HEK293 (cell line): Measurements from ENCODE around the gene SLC10A7.

Source experiments
- CTCF ChIA-PET: fragments of 350-600 bp; formaldehyde crosslinking; extraction: SDS; loops from one replicate; lab custom pipeline; 2021; ENCODE audit warnings: antibody characterized with exemption; lab: Yijun Ruan, JAX
- POLR2A ChIA-PET: fragments of 300-600 bp; formaldehyde crosslinking; extraction: SDS; loops from one replicate; lab custom pipeline; 2020; ENCODE audit warnings: antibody characterized with exemption, inconsistent platforms; lab: Yijun Ruan, JAX
- H3K27ac ChIP-seq: fragments of 200-500 bp; sonication (Bioruptor generic); 2 replicates; pipeline ENCODE4 v1.5.1; 2014; ENCODE audit warnings: low read depth, low read length, control low read depth, inconsistent platforms; ENCODE audit errors: extremely low read depth
- H3K36me3 ChIP-seq, 2 experiments: fragments of 200-500 bp in 1 of 2; sonication (Bioruptor generic) in 1 of 2; 1 replicate in 1 of 2; 2 replicates in 1 of 2; pipeline ENCODE4 v1.5.1; 2014 to 2017; ENCODE audit warnings: inconsistent platforms in 2 of 2, low read length in 2 of 2; ENCODE audit not compliant: control insufficient read depth in 2 of 2, insufficient read depth in 1 of 2
- H3K4me1 ChIP-seq: fragments of 200-500 bp; sonication (Bioruptor generic); 2 replicates; pipeline ENCODE4 v1.5.1; 2014; ENCODE audit warnings: mild to moderate bottlenecking, low read length, inconsistent platforms; ENCODE audit not compliant: control insufficient read depth, insufficient read depth
- H3K4me3 ChIP-seq: 2 replicates; pipeline ENCODE4 v1.5.1; 2011; ENCODE audit warnings: low read depth, mild to moderate bottlenecking, control low read depth, low read length, moderate library complexity
- H3K9me3 ChIP-seq: fragments of 200-500 bp; sonication (Bioruptor generic); 2 replicates; pipeline ENCODE4 v1.5.1; 2014; ENCODE audit warnings: low read depth, low read length, inconsistent platforms; ENCODE audit not compliant: control insufficient read depth, insufficient read depth
- BCL11B ChIP-seq: fragments of 450-650 bp; formaldehyde crosslinking; IDR thresholded peaks from 2 replicates; pipeline ENCODE4 v1.5.1; 2016; ENCODE audit warnings: low read depth, missing biosample characterization, missing genetic modification characterization
- GLIS2 ChIP-seq: fragments of 450-650 bp; formaldehyde crosslinking; IDR thresholded peaks from 2 replicates; pipeline ENCODE4 v1.5.1; 2016; ENCODE audit warnings: missing biosample characterization, missing genetic modification characterization
- KLF16 ChIP-seq: fragments of 450-650 bp; formaldehyde crosslinking; IDR thresholded peaks from 2 replicates; pipeline ENCODE4 v1.5.1; 2017; ENCODE audit warnings: missing biosample characterization, missing genetic modification characterization
- OSR2 ChIP-seq: fragments of 450-650 bp; formaldehyde crosslinking; IDR thresholded peaks from 2 replicates; pipeline ENCODE4 v1.5.1; 2016; ENCODE audit warnings: missing biosample characterization, missing genetic modification characterization
- SP7 ChIP-seq: fragments of 450-650 bp; formaldehyde crosslinking; IDR thresholded peaks from 2 replicates; pipeline ENCODE4 v1.5.1; 2016; ENCODE audit warnings: missing biosample characterization, missing genetic modification characterization
- ZBTB1 ChIP-seq: fragments of 450-650 bp; formaldehyde crosslinking; IDR thresholded peaks from 2 replicates; pipeline ENCODE4 v1.5.1; 2016; ENCODE audit warnings: missing biosample characterization, missing genetic modification characterization
- ZNF10 ChIP-seq: fragments of 450-650 bp; formaldehyde crosslinking; IDR thresholded peaks from 2 replicates; pipeline ENCODE4 v1.5.1; 2017; ENCODE audit warnings: missing biosample characterization, missing genetic modification characterization
- ZNF140 ChIP-seq: fragments of 450-650 bp; formaldehyde crosslinking; IDR thresholded peaks from 2 replicates; pipeline ENCODE4 v1.5.1; 2016; ENCODE audit warnings: missing biosample characterization, missing genetic modification characterization
- ZNF169 ChIP-seq: fragments of 450-650 bp; formaldehyde crosslinking; IDR thresholded peaks from 2 replicates; pipeline ENCODE4 v1.5.1; 2016; ENCODE audit warnings: missing biosample characterization, missing genetic modification characterization
- ZNF223 ChIP-seq: fragments of 450-650 bp; formaldehyde crosslinking; IDR thresholded peaks from 2 replicates; pipeline ENCODE4 v1.5.1; 2016; ENCODE audit warnings: missing biosample characterization, missing genetic modification characterization
- ZNF266 ChIP-seq: fragments of 450-650 bp; formaldehyde crosslinking; IDR thresholded peaks from 2 replicates; pipeline ENCODE4 v1.5.1; 2016; ENCODE audit warnings: missing biosample characterization, missing genetic modification characterization, low read depth
- ZNF391 ChIP-seq: fragments of 450-650 bp; formaldehyde crosslinking; IDR thresholded peaks from 2 replicates; pipeline ENCODE4 v1.5.1; 2016; ENCODE audit warnings: low read depth, missing biosample characterization, missing genetic modification characterization, borderline replicate concordance
- ZNF398 ChIP-seq: fragments of 450-650 bp; formaldehyde crosslinking; IDR thresholded peaks from 2 replicates; pipeline ENCODE4 v1.5.1; 2017; ENCODE audit warnings: missing biosample characterization, missing genetic modification characterization
- ZNF423 ChIP-seq: fragments of 450-650 bp; formaldehyde crosslinking; IDR thresholded peaks from 2 replicates; pipeline ENCODE4 v1.5.1; 2016; ENCODE audit warnings: missing biosample characterization, missing genetic modification characterization
- ZNF514 ChIP-seq: fragments of 450-650 bp; formaldehyde crosslinking; IDR thresholded peaks from 2 replicates; pipeline ENCODE4 v1.5.1; 2016; ENCODE audit warnings: missing biosample characterization, missing genetic modification characterization
- ZNF639 ChIP-seq: fragments of 450-650 bp; formaldehyde crosslinking; IDR thresholded peaks from 2 replicates; pipeline ENCODE4 v1.5.1; 2016; ENCODE audit warnings: missing biosample characterization, missing genetic modification characterization
- ZNF791 ChIP-seq: fragments of 450-650 bp; formaldehyde crosslinking; IDR thresholded peaks from 2 replicates; pipeline ENCODE4 v1.5.1; 2016; ENCODE audit warnings: missing biosample characterization, missing genetic modification characterization
- TF ChIP-seq, protein P1 (sequence below): fragments of 450-650 bp; formaldehyde crosslinking; IDR thresholded peaks from 2 replicates; pipeline ENCODE4 v1.5.1; 2016; ENCODE audit warnings: missing biosample characterization, missing genetic modification characterization, low read depth

The SLC10A7 gene

GRCh38 chr4:146472404-146472803, 49.3 kb downstream of the SLC10A7 start (continued):
- TF ChIP-seq ZNF398 (tag by site-specific recombination) = no peak

DNA sequence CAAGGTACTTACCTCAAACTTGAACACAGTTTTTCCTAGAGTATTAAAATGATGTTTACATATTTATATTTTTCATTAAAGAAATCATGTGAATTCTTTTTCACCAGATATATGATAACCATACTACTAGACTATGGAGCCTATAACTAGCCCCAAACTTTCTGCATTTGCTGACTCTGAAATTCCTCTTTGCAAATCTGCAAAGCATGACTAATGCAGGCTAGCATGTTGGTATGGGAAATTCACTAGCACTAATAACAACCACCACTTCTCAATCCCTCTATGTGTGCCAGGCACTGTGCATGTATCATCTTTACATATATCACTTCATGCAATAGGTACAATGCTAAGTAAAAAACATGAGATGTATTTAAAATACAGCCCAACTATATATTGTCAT, 51.1 kb downstream of the SLC10A7 start:
- Histone ChIP-seq H3K9me3 (no peaks in the 10 kb centered on the region), H3K4me1 (peaks cover 3% of the 10 kb centered on the region; the same call in 1 of the 2 replicates), H3K27ac (no peak overlapping the region), H3K36me3 (no peaks in the 10 kb centered on the region), H3K4me3 (no peak overlapping the region)
- TF ChIP-seq ZNF140 (tag by site-specific recombination) (no peak), BCL11B (tag by site-specific recombination) (no peak), GLIS2 (no peak), ZNF391 (tag by site-specific recombination) (no peak)
- POLR2A ChIA-PET = no interaction called here
- CTCF ChIA-PET = no interaction called here

GRCh38 chr4:146469022-146469421, 52.7 kb downstream of the SLC10A7 start:
- Histone ChIP-seq H3K27ac (no peak overlapping the region), H3K9me3 (no peaks in the 10 kb centered on the region), H3K36me3 (no peaks in the 10 kb centered on the region), H3K4me1 (peaks cover 3% of the 10 kb centered on the region; the same call in 1 of the 2 replicates), H3K4me3 (no peak overlapping the region)
- TF ChIP-seq KLF16 (tag by site-specific recombination) = no peak
- no peak for TF ChIP-seq ZNF423 (tag by site-specific recombination)
- TF ChIP-seq ZNF10 (tag by site-specific recombination) = 0 out of 2 replicates have a peak, but pooled peaks have one; percentile 33
- TF ChIP-seq, protein P1, sequence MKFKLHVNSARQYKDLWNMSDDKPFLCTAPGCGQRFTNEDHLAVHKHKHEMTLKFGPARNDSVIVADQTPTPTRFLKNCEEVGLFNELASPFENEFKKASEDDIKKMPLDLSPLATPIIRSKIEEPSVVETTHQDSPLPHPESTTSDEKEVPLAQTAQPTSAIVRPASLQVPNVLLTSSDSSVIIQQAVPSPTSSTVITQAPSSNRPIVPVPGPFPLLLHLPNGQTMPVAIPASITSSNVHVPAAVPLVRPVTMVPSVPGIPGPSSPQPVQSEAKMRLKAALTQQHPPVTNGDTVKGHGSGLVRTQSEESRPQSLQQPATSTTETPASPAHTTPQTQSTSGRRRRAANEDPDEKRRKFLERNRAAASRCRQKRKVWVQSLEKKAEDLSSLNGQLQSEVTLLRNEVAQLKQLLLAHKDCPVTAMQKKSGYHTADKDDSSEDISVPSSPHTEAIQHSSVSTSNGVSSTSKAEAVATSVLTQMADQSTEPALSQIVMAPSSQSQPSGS (tag by site-specific recombination) = peak; percentile 36; the same call in 1 of the 2 replicates
- TF ChIP-seq ZNF639 = no peak
- ChIA-PET CTCF (no interaction called here), POLR2A (no interaction called here)

- Histone ChIP-seq H3K27ac (no peak overlapping the region), H3K4me1 (no peaks in the 10 kb centered on the region; the same call in 1 of the 2 replicates), H3K9me3 (no peaks in the 10 kb centered on the region), H3K36me3 (no peaks in the 10 kb centered on the region), H3K4me3 (no peak overlapping the region)
- TF ChIP-seq ZNF223 (no peak), ZNF791 (tag by site-specific recombination) (no peak), ZBTB1 (tag by site-specific recombination) (no peak), OSR2 (no peak), ZNF266 (tag by site-specific recombination) (no peak), ZNF169 (tag by site-specific recombination) (no peak), SP7 (no peak), ZNF514 (tag by site-specific recombination) (no peak)
- CTCF ChIA-PET = interaction anchor here (0.7 kb wide), 1 partner anchor 22 kb away, joined by 3 read pairs; no protein-coding TSS in a partner anchor
- POLR2A ChIA-PET = no interaction called here
These were observed 56.1 kb downstream of the SLC10A7 start for GRCh38 chr4:146465628-146466027.
